ENCODE measurements around the gene PABPC3.

PABPC3 gene

DNA sequence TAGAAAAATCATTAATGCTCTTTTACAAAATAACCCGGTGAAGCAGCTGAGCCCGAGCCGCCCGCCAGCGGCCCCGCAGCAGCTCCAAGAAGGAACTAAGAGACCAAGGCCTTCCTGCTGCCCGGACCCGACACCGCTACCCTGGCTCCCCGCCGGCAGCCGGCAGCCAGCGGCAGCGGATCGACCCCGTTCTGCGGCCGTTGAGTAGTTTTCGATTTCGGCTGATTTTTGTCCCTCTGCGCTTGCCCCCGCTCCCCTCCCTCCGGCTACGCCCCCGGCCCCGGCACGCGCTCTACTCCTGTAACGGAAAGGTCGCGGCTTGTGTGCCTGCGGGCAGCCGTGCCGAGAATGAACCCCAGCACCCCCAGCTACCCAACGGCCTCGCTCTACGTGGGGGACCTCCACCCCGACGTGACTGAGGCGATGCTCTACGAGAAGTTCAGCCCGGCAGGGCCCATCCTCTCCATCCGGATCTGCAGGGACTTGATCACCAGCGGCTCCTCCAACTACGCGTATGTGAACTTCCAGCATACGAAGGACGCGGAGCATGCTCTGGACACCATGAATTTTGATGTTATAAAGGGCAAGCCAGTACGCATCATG, at the start of gene PABPC3:
PABPC3 (plus strand) TSS at position 286 of the 603 bp plus-strand sequence; CDS start at position 349, 63 bp downstream.
- peak; percentile 2 for DNase-seq (ENCODE audit: low read depth)

DNA sequence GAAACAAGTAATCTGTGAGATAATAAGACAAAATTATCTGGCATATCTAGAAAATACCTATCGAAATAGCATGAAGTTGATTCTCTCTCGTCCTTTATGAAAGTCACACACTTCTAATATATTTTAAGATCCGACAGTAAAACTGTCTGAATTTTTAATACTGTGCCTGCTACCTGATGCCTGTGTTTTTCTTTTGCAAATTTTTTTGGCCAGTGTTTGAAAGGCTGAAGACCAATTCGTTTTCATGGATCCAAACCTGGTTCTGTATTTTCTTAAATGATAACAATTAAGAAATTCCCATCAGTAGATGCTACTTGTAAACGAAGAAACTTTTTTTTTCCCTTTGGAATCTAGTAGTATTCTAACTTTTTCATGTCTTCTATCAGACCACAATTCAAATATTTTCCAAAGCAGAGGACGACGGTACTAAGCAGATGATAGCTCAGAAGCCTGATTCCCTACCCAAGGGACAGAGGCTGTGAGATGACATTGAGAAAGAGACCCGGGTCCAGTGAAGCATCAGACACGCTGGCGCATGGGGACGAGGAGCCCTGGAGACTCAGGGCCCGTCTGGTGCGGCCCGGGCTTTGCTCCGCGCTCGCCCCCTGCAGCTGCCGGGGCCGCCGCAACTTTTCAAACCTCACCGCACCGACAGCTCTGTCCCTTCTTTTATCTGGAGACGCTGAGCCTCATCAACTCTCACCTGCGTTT, 49.5 kb upstream of the PABPC3 start:
- DNase-seq (ENCODE audit: low read depth): no peak

DNA sequence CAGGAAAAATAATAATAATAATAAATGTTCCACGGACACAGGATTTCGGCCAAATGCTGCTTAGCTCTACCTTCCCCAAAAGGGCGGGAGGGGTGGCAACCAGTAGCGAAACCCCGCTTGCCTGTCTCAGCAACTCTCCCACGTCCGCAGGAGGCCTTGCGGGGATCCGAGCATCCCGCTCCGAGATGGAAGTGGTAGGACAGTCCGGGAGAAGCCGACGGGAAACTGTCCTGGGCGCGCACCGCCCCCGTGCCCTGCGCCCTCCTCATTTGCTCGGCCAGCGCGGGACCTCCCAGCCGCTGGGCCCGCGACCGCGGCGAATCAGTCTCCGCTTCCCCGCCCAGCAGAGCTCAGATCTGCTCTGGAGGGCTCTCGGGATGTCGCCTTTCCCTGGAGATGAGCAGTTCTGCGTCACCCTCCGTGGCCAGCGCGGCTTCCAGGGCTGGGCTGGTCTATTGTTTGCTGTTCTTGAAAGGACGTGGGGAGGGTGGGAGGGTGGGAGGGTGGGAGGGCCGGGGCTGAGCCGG, 48.9 kb upstream of the PABPC3 start:
- DNase-seq (ENCODE audit: low read depth): peak; percentile 22

DNA sequence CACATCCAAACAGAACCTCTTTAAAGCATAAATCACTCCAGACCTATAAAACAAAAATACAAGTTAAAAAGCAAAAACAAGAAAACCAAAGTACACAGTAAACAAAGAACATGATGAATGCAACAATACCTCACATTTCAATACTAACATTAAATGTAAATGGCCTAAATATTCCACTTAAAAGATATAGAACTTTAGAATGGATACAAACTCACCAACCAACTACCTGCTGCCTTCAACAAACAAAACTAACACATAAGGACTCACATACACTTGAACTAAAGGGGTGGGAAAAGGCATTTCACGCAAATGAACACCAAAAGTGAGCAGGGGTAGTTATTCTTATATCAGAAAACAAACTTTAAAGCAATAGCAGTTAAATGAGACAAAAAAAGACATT, 44.9 kb upstream of the PABPC3 start:
- no peak for DNase-seq (ENCODE audit: low read depth)

DNA sequence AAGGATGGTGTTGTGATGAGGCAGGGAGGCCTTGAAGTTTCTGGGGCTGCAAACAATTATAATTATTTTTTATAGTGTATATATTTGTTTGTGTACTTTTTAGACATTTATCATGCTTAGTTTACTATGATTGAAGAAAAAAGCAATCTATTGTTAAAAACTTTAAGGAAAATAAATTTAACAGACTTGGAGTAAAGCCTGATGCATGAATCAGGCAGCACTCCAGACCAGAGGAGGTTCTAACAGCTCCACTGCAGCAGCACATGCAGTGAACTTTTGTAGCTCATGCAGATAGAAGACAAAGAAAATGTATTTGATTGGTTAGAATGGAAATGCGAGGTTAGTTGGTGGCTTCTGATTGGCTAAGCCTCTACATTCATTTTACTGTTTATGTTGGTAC, 36.8 kb upstream of the PABPC3 start:
- no peak for DNase-seq (ENCODE audit: low read depth)

DNA sequence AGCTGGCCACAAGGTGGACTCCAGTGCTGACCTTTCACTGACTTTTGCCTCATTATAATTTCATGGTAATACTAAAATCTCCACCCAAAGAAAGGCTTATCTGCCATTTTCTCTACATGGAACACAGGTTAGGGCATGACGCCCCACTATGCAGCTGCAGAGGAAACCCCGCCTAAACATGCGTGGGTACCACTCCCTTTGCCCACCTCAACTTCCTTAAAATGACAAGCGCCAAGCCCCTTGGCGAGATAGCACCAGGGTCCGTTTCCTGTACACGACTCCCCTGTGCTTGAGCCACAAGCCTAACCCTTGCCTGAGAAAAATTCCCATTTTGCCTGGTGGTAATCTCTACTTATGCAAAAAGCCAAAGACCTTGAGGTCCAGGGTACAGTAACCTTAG, 36.0 kb upstream of the PABPC3 start:
- no peak for DNase-seq (ENCODE audit: low read depth)

DNA sequence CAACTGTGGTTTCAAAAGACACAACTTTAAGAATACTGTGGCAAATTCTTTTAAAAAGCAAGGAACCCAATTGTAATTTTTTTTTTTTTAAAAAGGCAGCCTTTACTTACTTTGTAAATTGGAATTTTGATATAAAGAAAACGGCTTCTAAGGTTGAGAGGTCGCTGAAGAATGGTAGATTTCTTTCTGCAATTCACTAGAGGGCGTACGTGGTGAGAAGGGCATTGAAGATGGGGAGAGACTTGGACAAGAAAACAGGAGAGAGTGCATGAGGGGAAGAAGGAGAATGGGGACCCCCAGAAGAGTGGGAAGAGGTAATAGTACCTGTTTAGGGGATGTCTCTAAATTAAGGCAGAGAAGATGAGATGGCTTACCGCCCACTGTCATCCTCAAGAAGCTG, 33.5 kb upstream of the PABPC3 start:
- no peak for DNase-seq (ENCODE audit: low read depth)

DNA sequence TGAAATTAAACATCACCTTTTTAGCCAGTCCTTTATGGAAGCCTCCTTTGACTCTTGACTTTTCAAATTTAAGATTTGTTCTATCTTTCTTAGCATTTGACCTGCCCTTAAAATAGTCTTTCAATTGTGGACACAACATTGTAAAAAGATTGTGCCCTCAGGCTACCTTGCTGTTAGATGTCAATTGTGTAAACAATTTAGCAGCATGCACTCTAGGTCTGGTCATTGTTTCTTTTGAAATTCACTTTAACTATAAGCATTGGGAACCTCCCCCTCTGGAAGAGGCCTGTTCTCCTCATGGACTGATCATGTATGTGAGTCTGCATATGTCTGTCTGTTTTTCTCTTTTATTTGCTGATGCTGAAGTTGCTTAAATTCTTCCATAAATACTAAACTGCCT, 31.5 kb upstream of the PABPC3 start:
- DNase-seq (ENCODE audit: low read depth): no peak

DNA sequence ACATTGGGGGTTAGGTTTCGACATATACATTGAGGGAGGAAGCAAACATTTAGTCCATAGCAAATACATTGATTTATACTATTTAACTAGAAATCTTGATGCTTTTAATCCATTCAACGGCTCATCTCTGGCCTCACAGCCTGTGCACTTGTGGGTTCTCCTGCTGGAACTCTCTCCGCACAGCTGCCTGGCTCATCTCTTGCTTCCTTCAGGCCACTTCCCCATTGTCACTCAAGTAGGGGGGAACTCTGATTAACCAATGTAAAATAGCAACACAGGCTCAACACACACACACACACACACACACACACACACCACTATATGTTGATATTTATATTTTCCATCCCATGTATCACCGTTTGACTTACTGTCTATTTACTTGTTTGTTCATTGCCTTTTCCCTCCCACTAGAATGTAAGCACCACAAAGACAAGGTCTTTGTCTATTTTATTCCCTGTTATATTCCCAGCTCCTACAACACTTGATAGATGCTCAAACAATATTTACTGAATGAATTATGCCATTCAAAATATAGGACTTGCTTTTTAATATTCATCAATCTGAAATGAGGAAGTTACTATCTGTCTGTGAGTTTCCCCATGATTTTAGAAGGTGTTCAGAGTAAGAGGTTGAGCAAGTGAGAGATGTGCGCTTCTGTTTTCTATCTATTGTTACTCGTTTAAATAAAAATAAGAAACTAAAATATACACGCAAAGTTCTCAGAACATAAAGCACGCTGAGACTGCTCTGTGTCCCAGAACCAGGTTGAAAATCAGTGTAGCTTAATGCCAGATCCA, 29.8 kb upstream of the PABPC3 start:
- DNase-seq (ENCODE audit: low read depth): no peak

DNA sequence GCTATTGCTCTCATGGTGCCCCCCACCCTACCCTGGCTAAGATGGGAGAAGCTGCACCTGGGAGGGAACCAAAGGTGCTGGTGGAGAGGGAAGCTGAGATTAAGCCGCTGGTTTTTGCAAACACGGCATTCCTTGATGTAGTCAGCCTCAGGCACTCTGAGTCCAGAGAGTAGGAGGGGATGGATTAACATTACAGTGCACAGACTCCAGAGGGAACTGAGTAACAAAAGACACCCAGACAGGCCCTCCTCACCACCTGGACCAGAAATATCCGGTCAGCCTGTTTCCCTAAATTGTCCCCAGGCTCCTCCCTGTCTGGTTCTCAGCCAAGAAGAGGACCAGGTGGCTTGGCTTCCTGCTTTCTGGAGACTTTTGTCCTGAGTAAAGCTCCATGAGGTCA, 28.9 kb upstream of the PABPC3 start:
- DNase-seq (ENCODE audit: low read depth): no peak

DNA sequence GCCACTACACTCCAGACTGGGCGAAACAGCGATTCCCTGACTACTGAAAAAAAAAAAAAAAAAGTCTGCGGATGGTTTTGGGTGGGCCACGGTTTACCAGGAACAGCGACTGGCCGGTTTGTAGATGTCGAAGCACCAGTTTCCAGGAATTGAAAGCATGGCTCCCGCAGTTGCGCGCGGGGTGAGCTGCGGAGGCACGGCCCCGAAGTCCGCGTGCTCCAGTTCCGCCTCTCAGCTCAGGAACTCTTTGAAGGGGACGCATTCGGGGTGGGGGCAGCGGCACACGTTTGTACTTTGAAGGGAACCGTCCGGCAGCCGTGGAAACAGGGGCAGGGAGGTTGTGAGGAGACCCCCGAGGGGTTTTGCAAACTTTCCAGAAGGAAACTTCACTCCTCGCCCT, 27.1 kb upstream of the PABPC3 start:
- DNase-seq (ENCODE audit: low read depth): no peak

DNA sequence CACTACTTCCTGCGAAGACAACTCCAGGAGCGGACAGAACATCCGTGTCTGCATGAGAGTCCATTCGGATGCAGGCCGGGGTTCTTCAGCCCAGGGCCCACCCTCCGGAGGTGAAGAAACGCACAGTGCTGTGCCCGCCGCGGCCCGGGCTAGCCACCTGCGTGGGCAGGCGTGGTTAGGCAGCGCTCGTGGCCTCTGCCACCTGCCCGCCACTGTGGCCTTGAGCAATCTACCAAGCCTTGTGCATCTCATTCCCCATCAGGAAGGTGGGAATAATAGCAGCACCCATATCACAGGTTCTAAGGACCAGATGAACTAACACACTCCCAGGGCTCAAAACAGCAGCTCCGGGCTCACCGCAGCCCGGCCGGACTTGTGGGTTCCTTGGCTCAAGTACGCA, 26.7 kb upstream of the PABPC3 start:
- no peak for DNase-seq (ENCODE audit: low read depth)

DNA sequence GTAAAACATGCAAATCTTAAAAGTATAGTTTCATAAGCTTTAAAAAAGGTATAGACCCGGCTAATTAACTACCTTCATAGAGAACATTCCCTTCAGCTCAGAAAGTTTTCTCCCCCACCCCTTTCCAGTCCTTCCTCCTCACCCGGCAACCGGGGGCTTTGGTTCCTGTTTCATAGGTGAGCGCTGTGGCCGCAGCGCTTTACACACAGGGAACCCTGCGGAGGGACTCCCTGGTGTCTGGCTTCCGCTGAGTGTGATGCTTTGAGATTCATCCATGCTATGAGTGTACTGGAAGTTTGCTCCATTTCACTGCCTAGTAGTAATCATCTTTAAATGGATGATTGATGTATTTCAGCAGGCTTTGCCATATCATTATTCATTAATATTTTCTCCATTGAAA, 26.0 kb upstream of the PABPC3 start:
- no peak for DNase-seq (ENCODE audit: low read depth)

DNA sequence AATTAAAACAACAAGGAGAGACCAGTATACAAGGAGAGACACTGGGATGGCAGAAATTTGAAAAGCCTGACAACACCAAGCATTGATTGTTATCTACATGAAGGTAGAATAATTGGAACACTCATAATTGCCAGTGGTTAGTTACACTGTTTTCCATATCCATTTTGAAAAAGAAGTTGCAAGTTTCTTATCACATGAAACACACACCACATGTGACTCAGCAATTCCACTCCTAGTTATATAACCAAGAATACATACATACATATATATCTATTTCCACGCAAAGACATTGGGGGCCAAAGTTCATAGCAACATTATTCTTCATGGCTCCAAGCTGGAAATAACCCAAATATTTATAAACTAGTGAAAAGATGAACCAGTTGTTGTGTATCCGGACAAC, 15.2 kb upstream of the PABPC3 start:
- DNase-seq (ENCODE audit: low read depth): no peak

DNA sequence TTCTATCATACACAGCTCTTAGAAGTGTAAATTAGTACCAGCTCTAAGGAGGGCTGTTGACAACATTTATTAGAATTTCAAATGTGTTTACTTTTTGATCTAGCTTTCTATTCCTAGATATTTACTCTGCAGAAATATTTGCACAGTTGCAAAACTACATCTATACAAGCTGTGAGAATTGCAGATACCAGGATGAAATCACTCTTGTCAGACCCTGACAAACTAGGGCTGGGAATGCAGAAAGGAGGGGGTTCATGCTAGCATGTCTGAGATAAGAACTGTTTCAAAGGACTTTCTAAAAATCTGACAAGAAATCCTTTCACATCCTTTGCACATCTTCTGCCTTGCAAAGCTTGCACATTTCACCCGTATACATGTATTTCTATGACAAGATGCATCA, 11.8 kb upstream of the PABPC3 start:
- no peak for DNase-seq (ENCODE audit: low read depth)

DNA sequence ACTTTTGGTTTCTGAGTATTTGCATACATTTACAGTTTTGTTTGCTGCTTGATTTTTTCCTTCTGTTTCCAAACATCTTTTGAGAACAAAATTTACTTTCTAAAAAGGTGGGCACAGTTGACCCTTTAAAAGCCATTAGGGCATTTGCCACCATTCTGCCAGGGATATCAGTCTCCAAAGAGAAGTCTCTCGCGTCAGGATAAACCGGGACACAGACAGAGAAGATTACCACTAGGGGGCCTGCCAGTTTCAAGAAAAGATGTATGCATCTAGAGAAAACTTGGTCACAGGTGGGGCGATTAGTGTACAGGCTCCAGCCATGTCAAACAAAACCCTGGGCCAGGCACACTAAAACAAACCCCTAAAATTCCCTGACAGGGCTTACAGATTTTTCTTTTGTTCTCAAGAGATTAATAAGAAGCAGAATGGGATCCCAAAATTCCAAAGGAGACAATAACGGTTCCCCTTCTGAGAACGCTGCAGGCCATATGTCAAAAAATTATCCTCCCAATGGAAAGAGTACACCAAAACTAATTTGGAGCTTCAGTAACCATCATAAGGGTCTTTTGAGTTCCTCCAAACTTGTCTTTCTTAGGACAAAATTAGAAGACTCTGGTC, 10.7 kb upstream of the PABPC3 start:
- peak; percentile 54 for DNase-seq (ENCODE audit: low read depth)

DNA sequence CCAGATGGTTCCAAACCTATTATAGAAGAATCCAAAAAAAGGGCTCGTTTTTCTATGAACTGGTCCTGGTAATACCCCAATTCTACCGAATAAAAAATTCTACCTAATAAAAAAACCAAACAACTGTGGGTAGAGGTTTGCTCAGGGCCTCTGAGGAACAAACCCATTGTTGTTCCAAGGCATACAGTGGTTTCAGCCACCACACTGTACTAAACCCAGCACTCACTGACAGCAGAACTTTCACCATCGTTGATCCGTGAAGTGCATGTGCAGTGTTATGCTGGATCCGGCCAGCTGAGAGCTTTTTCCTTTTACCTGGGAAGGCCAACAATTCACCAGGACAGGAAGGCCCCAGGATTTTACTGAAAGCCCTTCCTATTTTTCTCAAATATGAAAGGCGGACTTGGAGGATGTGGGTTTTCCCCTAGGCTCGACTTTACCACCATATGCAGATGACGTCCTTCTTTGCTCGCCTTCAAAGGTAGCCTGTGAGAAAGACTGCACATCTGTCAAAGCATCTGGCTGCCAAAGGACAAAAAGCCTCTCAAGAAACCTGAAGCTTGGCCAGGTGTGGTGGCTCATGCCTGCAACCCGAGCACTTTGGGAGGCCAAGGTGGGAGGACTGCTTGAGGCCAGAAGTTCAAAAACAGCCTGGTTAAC, 7.2 kb upstream of the PABPC3 start:
- no peak for DNase-seq (ENCODE audit: low read depth)

DNA sequence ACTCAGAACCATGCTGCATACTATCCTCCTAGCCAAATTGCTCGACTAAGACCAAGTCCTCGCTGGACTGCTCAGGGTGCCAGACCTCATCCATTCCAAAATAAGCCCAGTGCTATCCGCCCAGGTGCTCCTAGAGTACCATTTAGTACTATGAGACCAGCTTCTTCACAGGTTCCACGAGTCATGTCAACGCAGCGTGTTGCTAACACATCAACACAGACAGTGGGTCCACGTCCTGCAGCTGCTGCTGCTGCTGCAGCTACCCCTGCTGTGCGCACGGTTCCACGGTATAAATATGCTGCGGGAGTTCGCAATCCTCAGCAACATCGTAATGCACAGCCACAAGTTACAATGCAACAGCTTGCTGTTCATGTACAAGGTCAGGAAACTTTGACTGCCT, 1.5 kb downstream of the PABPC3 start:
- no peak for DNase-seq (ENCODE audit: low read depth)

DNA sequence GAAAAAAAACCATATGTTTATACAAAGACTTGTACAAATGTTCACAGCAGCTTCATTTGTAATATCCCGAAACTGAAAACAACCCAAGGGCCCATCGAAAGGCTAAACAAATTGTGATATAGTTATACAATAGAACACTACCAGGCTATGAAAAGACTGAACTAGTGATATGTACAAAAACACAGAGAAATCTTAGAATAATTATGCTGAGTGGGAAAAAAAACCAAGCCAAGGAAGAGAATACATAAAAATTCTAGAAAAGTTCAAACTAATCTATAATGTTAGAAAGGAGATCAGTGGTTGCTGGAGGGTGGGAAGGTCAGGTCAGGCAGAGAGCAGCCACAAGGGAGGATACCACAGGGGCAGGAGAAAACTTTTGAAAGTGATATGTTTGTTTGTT, 7.8 kb downstream of the PABPC3 start:
- no peak for DNase-seq (ENCODE audit: low read depth)

DNA sequence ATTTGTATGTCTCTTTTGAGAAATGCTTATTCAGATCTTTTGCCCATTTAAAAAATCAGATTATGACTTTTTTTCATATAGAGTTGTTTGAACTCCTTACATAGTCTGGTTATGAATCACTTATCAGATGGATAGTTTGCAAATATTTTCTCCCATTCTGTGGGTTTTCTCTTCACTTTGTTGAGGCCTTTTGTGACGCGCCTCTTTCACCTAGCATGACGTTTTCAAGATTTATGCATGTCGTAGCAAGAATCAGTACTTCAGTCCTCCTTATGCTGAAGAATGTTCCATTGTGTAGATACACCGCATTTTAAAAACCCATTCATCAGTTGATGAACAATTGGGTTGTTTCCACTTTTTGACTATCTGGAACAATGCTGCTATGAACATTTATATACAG, 13.4 kb downstream of the PABPC3 start:
- peak; percentile 4 for DNase-seq (ENCODE audit: low read depth)

DNA sequence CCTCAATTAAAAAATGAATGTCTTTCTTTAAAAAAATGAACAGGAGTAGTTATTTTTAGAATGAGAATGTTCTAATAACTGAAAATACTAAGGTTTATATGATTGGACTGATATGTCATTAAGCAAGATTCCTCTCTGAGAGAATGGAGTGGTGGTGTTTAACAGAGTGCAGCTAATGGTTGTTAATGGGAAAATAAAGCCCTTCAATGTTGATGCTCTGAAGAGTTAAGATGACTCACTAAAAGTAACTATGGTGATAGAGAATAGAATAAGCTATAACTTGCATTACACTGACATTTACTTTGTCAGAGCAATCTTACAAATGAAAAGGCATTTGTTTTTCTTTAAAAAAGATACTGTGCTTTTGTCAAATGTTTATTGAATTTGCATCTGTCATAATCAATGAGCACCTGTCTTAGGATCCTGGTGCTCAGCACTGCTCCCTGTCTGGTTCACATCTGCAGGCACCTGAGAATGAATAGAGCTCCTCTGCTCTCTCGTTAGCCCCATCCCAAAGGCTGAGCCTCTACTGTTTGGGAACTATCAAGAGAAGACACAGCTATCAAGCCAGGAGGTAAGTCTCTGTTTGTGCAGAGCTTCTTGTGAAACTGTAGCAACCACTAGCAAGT, 15.1 kb downstream of the PABPC3 start:
- DNase-seq (ENCODE audit: low read depth): no peak

DNA sequence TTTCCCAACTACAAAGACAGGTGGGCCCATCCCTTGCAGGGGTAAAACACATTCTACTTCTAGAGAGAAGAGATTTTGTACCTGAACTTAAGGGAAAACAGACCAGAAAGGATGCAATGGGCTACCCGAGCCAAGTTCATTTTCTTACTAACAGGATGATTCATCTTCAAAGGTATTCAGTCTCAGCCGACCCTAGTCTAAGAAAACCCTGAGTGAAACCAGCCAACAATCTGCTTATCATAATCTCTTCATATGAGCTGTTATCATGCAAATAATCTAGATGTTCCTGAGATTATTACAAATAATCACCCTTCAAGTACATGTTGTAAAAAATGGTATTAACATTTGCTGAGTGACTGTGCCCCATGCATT, 15.6 kb downstream of the PABPC3 start:
- peak; percentile 55 for DNase-seq (ENCODE audit: low read depth)

Data from iris pigment epithelial cell (primary cell).